Measurements from ENCODE around the gene KIAA1958. TPM values are rescaled to one million over a fixed set of nuclear protein-coding genes. Genes with fewer than 3 reads are reported as not detected.
A peak's percentile ranks its signal among the peaks of the same experiment; 100 is the strongest.

The KIAA1958 gene
- total and polyA plus RNA-seq, 10 of the 15 experiments (the other 5 are each of a cell fraction or from before 2014, with no cell fraction given) = 0.53 to 8.7 (median 4.0) TPM

DNA sequence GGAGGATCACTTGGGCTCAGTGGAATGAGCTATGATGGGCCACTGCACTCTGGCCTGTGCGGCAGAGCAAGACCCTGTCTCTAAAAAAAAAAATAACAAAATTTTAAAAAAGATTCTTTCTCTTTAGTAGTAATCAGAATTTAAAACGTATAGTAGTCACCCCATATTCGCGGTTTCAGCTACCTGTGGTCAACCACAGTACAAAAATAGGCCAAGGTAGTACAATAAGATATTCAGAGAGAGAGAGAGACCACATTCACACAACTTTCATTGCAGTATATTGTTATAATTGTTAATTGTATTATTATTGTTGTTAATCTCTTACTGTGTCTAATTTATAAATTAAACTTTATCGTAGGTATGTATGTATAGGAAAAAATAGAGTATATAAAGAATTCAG lies 212.6 kb downstream of the KIAA1958 start (continued):
- TF ChIP-seq ZBED1 (IDR thresholded peaks at IDR 0.05; ENCODE audit: borderline replicate concordance) (0 out of 2 replicates have a peak, but pooled peaks have one; percentile 25), TCF7 (IDR thresholded peaks at IDR 0.05; ENCODE audit: borderline replicate concordance) (no peak), MEF2B (IDR thresholded peaks at IDR 0.05; ENCODE audit: partially characterized antibody, poor library complexity, severe bottlenecking) (peak; percentile 90), NFYA (IDR thresholded peaks at IDR 0.05; ENCODE audit: borderline replicate concordance, low read depth, low read length) (no peak), ASH2L (IDR thresholded peaks at IDR 0.05; ENCODE audit: borderline replicate concordance, low read depth) (no peak), SP1 (IDR thresholded peaks at IDR 0.05; ENCODE audit: low read depth, low read length) (no peak), EZH2 (IDR thresholded peaks at IDR 0.05; ENCODE audit: borderline replicate concordance, control insufficient read depth, low read depth, low read length) (0 out of 2 replicates have a peak, but pooled peaks have one; percentile 19), BCL3 (IDR thresholded peaks at IDR 0.05; ENCODE audit: borderline replicate concordance, insufficient read depth, low read depth, low read length, poor library complexity, severe bottlenecking) (peak; percentile 38), MYB (IDR thresholded peaks at IDR 0.05; ENCODE audit: borderline replicate concordance, low read depth, low read length) (no peak), JUNB (IDR thresholded peaks at IDR 0.05) (peak; percentile 41; the same call in 1 of the 2 replicates), CREM (IDR thresholded peaks at IDR 0.05; ENCODE audit: low read depth) (peak; percentile 62; the same call in 1 of the 2 replicates), SUPT20H (IDR thresholded peaks at IDR 0.05; ENCODE audit: borderline replicate concordance, control insufficient read depth, low read depth, low read length) (no peak), CBX3 (IDR thresholded peaks at IDR 0.05; ENCODE audit: borderline replicate concordance, low read depth) (no peak), MEF2A (IDR thresholded peaks at IDR 0.05; ENCODE audit: insufficient read depth, low read depth, low read length) (peak; percentile 97), SUZ12 (IDR thresholded peaks at IDR 0.05; ENCODE audit: unreplicated experiment) (no peak), RELA (IDR thresholded peaks at IDR 0.05; ENCODE audit: borderline replicate concordance, partially characterized antibody) (no peak), MTA3 (IDR thresholded peaks at IDR 0.05; ENCODE audit: borderline replicate concordance, low read length) (0 out of 2 replicates have a peak, but pooled peaks have one; percentile 48), RUNX3 (IDR thresholded peaks at IDR 0.05; ENCODE audit: low read length) (peak; percentile 99)

Measured in GM12878 (cell line).